Stimulated activated naive B cell treated with anti-CD40 and anti-IgM and Interleukin-4, amounts not matched to agents 10 μg/mL and 1 μg/mL and 100 μg/mL, for 72 hours (primary cell): ENCODE measurements around the gene DMBX1.

Source experiments
- ATAC-seq, 2 donors: fragments of 150-1000 bp; cut with Tn5 transposase; replicated peaks; 2 replicates each; pipeline ENCODE4 v1.10.0; 2021; ENCODE audit warnings: moderate library complexity in 1 of 2
- DNase-seq: peaks from one replicate; pipeline ENCODE4 v3.0.0; 2021
- H3K27ac Mint-ChIP-seq: one replicate; pipeline ENCODE4 v1.8.0; 2022; ENCODE audit warnings: mild to moderate bottlenecking, mixed read lengths
- H3K27me3 Mint-ChIP-seq, 2 donors: one replicate each; pipeline ENCODE4 v1.8.0; 2022; ENCODE audit warnings: mixed read lengths in 2 of 2
- H3K36me3 Mint-ChIP-seq, 2 donors: one replicate each; pipeline ENCODE4 v1.8.0; 2022; ENCODE audit warnings: mixed read lengths in 2 of 2, mild to moderate bottlenecking in 1 of 2
- H3K4me1 Mint-ChIP-seq, 2 donors: one replicate each; pipeline ENCODE4 v1.8.0; 2022; ENCODE audit warnings: mixed read lengths in 2 of 2, mild to moderate bottlenecking in 1 of 2
- H3K4me3 Mint-ChIP-seq, 2 donors: one replicate each; pipeline ENCODE4 v1.8.0; 2022; ENCODE audit warnings: mild to moderate bottlenecking in 2 of 2, mixed read lengths in 2 of 2, moderate library complexity in 1 of 2
- H3K9me3 Mint-ChIP-seq, 2 donors: one replicate each; pipeline ENCODE4 v1.8.0; 2022; ENCODE audit warnings: mixed read lengths in 2 of 2, mild to moderate bottlenecking in 1 of 2

DMBX1 gene

GRCh38 chr1:46489638-46490405 is at the start of gene DMBX1:
DMBX1 (plus strand) TSS chr1:46489836; CDS start chr1:46507011, 17,175 bp downstream.
- H3K27ac Mint-ChIP-seq = peak within 1 kb of the TSS; percentile 90
- peaks cover 22 to 32% of the 10 kb centered on the region in 2 donors for H3K4me1 Mint-ChIP-seq
- peaks cover 89 to 95% of the 10 kb centered on the region in 2 donors for H3K27me3 Mint-ChIP-seq
- H3K9me3 Mint-ChIP-seq = no peaks in the 10 kb centered on the region
- H3K4me3 Mint-ChIP-seq = peak within 1 kb of the TSS; percentile 79 to 80
- peak; percentile 40 to 60 for ATAC-seq
- no peak for DNase-seq
- H3K36me3 Mint-ChIP-seq = peaks cover 0 to 5% of the 10 kb centered on the region in 2 donors

- no peak for DNase-seq
Observed at GRCh38 chr1:46440478-46440877, 49.2 kb upstream of the DMBX1 start.

DNA sequence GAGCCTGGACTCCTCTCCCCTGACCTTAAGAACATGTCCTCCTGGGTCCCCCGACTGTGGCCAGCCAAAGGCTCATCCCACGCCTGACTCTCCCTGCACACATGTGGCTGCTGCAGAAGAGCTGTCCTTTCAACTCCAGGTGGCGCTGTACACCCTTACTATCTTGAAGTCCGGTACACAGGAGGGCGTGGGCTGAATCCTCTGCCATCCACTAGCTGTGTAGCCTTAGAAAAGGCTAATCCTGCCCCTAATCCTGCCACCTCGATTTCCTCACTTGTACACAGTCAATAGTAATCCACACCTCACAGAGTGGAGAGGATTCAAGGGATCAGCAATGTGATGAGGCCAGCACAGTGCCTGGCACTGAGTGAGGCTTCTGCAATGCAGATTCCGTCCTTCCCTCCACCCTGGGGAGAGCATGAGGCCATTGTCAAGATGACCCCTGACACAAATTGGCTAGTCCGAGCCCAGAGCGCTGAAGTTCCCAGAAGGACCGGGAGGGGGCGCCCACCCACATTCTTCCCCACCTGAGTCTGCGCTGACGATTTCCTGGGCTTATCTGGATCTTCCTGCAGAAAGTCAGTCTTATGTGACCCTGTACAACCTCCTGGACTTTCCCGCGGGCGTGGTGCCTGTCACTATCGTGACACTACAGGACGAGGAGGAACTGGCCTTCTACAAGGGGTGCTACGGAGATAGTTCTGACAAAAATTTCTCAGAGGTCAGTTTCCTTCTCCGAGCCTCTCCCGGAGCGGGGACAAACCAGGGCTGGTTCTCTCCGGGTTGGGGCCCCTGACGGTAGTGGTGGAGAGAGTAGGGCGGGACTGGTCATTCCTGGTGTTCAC is 47.1 kb upstream of the DMBX1 start:
- no peaks in the 10 kb centered on the region for H3K9me3 Mint-ChIP-seq
- peak; percentile 74 to 79 for ATAC-seq
- H3K27me3 Mint-ChIP-seq = peaks cover 61 to 70% of the 10 kb centered on the region in 2 donors
- peak overlapping the region; percentile 82 to 87 for H3K4me3 Mint-ChIP-seq
- H3K27ac Mint-ChIP-seq = peak overlapping the region; percentile 44
- DNase-seq = peak; percentile 57
- H3K4me1 Mint-ChIP-seq = peaks cover 14 to 32% of the 10 kb centered on the region in 2 donors
- no peaks in the 10 kb centered on the region for H3K36me3 Mint-ChIP-seq

More at GRCh38 chr1:46440478-46440877, 49.2 kb upstream of the DMBX1 start:
- Mint-ChIP-seq H3K27me3 (peaks cover 45 to 58% of the 10 kb centered on the region in 2 donors), H3K4me3 (no peak overlapping the region), H3K9me3 (no peaks in the 10 kb centered on the region), H3K4me1 (peaks cover 12 to 22% of the 10 kb centered on the region in 2 donors), H3K27ac (no peak overlapping the region), H3K36me3 (no peaks in the 10 kb centered on the region)
- ATAC-seq = no peak

DNA sequence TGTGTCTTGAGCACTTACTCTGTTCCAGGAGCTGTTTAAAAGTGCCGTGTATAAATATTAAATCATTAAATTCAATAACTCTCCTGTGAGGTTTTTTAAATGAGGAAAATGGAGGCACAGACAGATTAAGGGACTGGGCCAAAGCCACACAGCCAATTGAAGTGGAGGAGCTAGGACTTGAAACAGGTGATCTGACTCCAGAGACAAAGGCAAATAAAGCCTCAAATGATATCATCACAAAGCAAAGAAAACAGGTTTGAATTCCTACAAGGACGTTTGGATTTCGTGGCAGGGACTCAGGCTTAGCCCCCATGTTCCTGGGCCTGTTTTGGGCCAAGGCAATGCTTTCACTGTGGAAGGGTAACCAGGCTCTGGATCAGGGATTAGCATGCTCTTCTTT is 45.2 kb upstream of the DMBX1 start:
- no peaks in the 10 kb centered on the region for H3K36me3 Mint-ChIP-seq
- no peak overlapping the region for H3K4me3 Mint-ChIP-seq
- DNase-seq (no peak), ATAC-seq (no peak)
- H3K4me1 Mint-ChIP-seq = peaks cover 17 to 37% of the 10 kb centered on the region in 2 donors
- H3K27me3 Mint-ChIP-seq = peaks cover 66 to 81% of the 10 kb centered on the region in 2 donors
- H3K27ac Mint-ChIP-seq = no peak overlapping the region
- H3K9me3 Mint-ChIP-seq = no peaks in the 10 kb centered on the region

DNA sequence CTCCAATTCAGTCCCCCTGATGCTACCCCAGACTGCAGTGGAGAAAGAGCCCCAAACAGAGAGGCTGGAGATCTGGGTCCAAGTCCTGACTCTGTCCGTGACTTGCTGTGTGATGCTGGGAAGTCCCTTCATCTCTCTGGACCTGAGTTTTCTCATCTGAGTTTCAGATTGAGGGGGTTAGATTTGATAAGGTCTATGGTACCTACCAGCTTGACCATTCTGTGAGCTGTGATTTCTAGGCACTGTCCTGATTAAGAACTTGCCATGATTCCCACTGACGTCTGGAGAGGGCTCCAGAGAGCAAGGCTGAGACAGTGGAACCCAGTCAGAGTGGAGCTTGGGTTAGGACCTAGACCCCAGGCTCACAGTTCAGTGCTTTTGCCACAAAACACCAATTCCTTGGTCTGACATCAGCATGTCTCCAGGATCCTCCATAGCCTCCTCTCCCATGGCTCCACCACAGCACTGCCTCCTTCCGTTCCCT is 43.8 kb upstream of the DMBX1 start:
- Mint-ChIP-seq H3K27ac (no peak overlapping the region), H3K36me3 (no peaks in the 10 kb centered on the region), H3K27me3 (peaks cover 71 to 85% of the 10 kb centered on the region in 2 donors), H3K4me3 (no peak overlapping the region), H3K9me3 (no peaks in the 10 kb centered on the region), H3K4me1 (peaks cover 17 to 37% of the 10 kb centered on the region in 2 donors)
- no peak for ATAC-seq
- no peak for DNase-seq

- H3K27me3 Mint-ChIP-seq = peaks cover 81 to 94% of the 10 kb centered on the region in 2 donors
- ATAC-seq (peak; percentile 62 to 64), DNase-seq (peak; percentile 59)
- no peaks in the 10 kb centered on the region for H3K9me3 Mint-ChIP-seq
- peaks cover 17 to 37% of the 10 kb centered on the region in 2 donors for H3K4me1 Mint-ChIP-seq
- no peak overlapping the region for H3K4me3 Mint-ChIP-seq
- H3K27ac Mint-ChIP-seq = peak overlapping the region; percentile 47
- H3K36me3 Mint-ChIP-seq = no peaks in the 10 kb centered on the region
Observed at GRCh38 chr1:46446646-46447498, 42.8 kb upstream of the DMBX1 start.

DNA sequence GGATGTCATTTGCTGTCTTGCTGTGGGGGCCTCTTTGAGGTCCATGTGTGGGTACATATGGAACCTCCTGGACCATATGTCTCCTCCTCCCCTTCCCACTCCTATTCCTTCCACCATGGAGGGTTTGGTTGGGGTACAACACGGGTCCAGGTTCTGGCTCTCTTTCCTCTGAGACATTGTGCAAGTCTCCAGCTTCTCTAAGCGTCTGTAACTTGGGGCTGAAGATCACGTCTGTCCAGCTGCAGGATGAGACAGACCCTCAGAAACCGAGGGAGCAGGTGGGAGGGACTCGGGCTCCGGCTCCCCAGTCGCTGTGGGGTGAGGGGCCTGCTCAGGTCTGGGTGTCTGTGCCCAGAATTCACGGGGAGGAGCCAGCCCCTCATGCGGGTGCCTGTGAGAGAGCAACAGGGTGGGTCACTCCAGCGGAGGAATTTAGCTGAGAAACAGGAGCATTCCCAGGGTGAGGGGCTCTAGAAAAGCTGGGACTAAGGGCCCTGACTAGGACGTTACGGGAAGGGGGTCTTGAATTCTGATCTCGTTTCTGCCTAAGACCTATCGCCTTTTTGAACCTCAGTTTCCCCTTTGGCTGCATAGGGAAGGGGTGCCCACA is 42.0 kb upstream of the DMBX1 start:
- Mint-ChIP-seq H3K9me3 (no peaks in the 10 kb centered on the region), H3K4me1 (peaks cover 12 to 32% of the 10 kb centered on the region in 2 donors), H3K36me3 (no peaks in the 10 kb centered on the region), H3K27ac (no peak overlapping the region), H3K27me3 (peaks cover 81 to 94% of the 10 kb centered on the region in 2 donors), H3K4me3 (no peak overlapping the region)
- DNase-seq = no peak
- ATAC-seq = no peak

DNA sequence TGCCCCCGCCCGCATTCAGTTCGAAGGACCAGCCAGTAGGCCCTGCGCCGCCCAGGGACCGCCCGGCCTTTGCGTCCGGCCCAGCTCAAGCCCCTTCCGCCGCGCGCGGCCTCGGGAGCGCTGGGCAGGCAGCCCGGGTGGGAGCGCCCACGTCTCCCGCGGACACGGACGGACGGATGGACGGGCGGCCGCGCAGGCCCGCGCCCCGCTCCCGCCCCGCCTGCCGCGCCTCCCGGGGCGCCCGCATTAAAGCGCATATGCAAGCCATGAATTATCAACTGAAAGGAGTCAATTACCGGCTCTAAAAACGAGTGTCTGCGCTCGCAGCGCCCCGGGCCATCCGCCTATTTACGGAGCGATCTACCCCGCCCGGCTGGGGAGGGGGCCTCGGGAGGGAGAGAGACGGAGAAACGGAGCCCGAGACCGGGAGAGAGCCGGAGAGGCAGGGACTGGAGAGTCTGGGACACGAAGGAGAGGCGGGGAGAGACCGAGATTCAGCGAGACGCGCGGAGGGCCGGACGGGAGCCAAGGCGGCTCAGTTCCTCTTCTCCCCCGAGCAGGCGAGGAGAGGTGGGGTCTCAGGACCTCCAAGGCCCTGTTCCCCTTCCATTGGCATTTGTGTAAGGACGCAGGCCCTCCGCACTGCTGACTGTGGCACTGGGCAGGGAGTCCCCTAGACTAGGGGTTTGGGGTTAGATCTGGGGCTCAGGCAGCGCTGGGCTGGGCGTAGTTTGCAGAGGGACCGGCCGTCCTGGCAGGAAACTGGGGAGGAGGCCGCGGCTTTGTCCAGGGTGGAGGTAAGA is 41.3 kb upstream of the DMBX1 start:
- ATAC-seq = no peak
- H3K36me3 Mint-ChIP-seq = no peaks in the 10 kb centered on the region
- peak overlapping the region; percentile 53 to 80 for H3K4me3 Mint-ChIP-seq
- no peak overlapping the region for H3K27ac Mint-ChIP-seq
- H3K4me1 Mint-ChIP-seq = peaks cover 9 to 25% of the 10 kb centered on the region in 2 donors
- H3K9me3 Mint-ChIP-seq = no peaks in the 10 kb centered on the region
- peaks cover 82 to 94% of the 10 kb centered on the region in 2 donors for H3K27me3 Mint-ChIP-seq
- DNase-seq = no peak

- ATAC-seq = no peak
- no peak overlapping the region for H3K4me3 Mint-ChIP-seq
Observed at GRCh38 chr1:46449223-46450159, 40.1 kb upstream of the DMBX1 start.

DNA sequence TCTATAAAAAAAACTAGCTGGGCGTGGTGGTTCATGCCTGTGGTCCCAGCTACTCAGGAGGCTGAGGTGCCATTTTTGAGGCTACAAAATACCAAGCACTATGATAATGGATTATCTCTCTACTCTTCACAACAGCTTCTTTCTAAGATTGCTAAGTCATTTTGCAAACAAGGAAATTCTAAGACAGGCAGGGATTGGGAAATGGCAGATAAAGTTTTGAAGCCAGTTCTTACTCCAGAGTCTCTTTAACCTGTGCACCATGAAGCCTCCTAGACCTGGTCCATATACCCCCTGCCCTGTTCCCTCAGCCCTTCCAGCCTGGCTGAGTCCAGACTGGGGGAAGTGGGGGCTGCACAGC is 39.5 kb upstream of the DMBX1 start:
- peaks cover 7 to 21% of the 10 kb centered on the region in 2 donors for H3K4me1 Mint-ChIP-seq
- H3K27ac Mint-ChIP-seq = no peak overlapping the region
- H3K36me3 Mint-ChIP-seq = no peaks in the 10 kb centered on the region
- DNase-seq (no peak), ATAC-seq (no peak)
- H3K27me3 Mint-ChIP-seq = peaks cover 76 to 88% of the 10 kb centered on the region in 2 donors
- no peak overlapping the region for H3K4me3 Mint-ChIP-seq
- no peaks in the 10 kb centered on the region for H3K9me3 Mint-ChIP-seq

More at GRCh38 chr1:46449223-46450159, 40.1 kb upstream of the DMBX1 start:
- H3K36me3 Mint-ChIP-seq = no peaks in the 10 kb centered on the region
- peaks cover 7 to 21% of the 10 kb centered on the region in 2 donors for H3K4me1 Mint-ChIP-seq
- H3K9me3 Mint-ChIP-seq = no peaks in the 10 kb centered on the region
- peaks cover 76 to 88% of the 10 kb centered on the region in 2 donors for H3K27me3 Mint-ChIP-seq
- no peak for DNase-seq
- H3K27ac Mint-ChIP-seq = no peak overlapping the region

DNA sequence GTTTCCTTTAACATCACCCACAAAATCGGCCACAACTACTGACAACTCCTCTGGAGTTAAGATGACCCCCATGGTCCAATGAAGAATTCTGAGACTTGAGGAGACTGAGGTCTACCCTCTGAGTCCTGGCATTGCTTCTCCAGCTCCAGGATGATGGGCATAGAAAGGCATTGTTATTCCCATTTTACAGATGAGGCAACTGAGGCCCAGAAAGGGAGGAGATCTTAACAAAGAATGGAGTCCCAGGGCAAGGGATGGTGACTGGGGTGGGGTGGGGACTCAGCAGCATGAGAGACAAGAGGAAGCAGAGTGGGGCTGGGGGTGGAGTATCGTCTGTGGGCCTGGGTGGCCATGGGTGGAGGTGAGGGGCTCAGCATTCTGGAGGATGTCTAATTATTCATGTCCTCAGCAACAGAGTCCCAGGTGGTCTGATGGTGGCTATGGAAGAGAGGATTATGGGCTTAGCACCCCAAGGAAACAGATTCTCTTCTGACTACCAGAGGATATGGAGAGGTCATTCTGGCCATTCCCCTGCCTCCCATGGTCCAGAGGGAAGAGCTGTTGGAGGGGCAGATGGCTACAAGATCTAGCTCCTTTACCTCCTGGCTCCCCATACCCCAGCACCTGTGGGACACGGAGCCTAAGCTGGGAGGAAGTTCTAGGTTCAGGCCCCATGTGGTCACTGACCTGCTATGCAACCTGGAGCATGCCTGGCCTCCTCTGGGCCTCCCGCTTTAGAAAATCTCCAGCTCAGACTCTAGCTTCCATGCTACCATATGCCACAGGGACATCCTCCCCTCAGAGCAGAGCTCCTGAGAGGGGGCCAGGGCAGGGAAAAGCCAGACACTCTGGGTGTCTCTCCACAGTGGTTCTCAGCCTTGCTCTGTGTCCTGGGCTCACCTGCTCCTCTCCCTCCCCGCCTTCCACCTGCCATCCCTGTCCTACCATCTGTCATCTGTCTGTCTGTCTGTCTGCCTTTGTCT is 37.4 kb upstream of the DMBX1 start:
- Mint-ChIP-seq H3K4me3 (no peak overlapping the region), H3K27ac (no peak overlapping the region), H3K4me1 (peaks cover 5 to 14% of the 10 kb centered on the region in 2 donors), H3K36me3 (no peaks in the 10 kb centered on the region), H3K27me3 (peaks cover 62 to 80% of the 10 kb centered on the region in 2 donors), H3K9me3 (no peaks in the 10 kb centered on the region)
- ATAC-seq (no peak), DNase-seq (no peak)
